ENCODE data around the gene FKBP2.

FKBP2 gene

GRCh38 chr11:64233913-64234586, 6.8 kb upstream of the FKBP2 start, which contains the start of gene VEGFB:
VEGFB (plus strand) TSS chr11:64234584; CDS start chr11:64234834, 250 bp downstream.
- Mint-ChIP-seq H3K4me1 (ENCODE audit: low read depth) (peaks cover 84% of the 10 kb centered on the region), H3K27me3 (no peaks in the 10 kb centered on the region), H3K36me3 (ENCODE audit: low read depth) (peaks cover 72% of the 10 kb centered on the region), H3K27ac (peak within 1 kb of the TSS; percentile 57), H3K9me3 (no peaks in the 10 kb centered on the region), H3K4me3 (peak within 1 kb of the TSS; percentile 88)
- intact Hi-C loops (cut with micrococcal nuclease), result no loop called here

- intact Hi-C loops (cut with micrococcal nuclease), result no loop called here
- H3K9me3 Mint-ChIP-seq, result no peaks in the 10 kb centered on the region
- H3K27ac Mint-ChIP-seq, result peak overlapping the region; percentile 57
- H3K4me3 Mint-ChIP-seq, result peak overlapping the region; percentile 88
- H3K36me3 Mint-ChIP-seq (ENCODE audit: low read depth), result peaks cover 71% of the 10 kb centered on the region
- peaks cover 84% of the 10 kb centered on the region for H3K4me1 Mint-ChIP-seq (ENCODE audit: low read depth)
- H3K27me3 Mint-ChIP-seq, result no peaks in the 10 kb centered on the region
Measured at GRCh38 chr11:64234647-64235379, 6.1 kb upstream of the FKBP2 start.

GRCh38 chr11:64235437-64236161, 5.3 kb upstream of the FKBP2 start:
- Mint-ChIP-seq H3K4me3 (peak overlapping the region; percentile 88), H3K27me3 (no peaks in the 10 kb centered on the region), H3K27ac (peak overlapping the region; percentile 57), H3K36me3 (ENCODE audit: low read depth) (peaks cover 66% of the 10 kb centered on the region), H3K4me1 (ENCODE audit: low read depth) (peaks cover 87% of the 10 kb centered on the region), H3K9me3 (no peaks in the 10 kb centered on the region)
- intact Hi-C loops (cut with micrococcal nuclease), result no loop called here

DNA sequence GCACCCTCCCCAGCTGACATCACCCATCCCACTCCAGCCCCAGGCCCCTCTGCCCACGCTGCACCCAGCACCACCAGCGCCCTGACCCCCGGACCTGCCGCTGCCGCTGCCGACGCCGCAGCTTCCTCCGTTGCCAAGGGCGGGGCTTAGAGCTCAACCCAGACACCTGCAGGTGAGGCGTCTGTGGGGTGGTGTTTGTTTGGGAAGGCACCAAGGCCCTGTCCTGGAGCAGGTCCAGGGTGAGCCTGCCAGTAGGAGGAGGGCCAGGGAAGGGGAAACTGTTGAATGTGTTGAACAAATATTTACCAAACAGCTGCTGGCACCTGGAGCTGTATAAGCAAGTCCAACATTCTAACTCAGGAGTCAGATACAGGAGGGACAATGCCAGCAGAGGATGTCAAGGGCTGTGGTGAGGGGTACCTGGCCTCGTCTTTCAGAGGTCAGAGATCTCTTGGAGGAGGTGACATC, 3.4 kb upstream of the FKBP2 start:
- peak overlapping the region; percentile 99 for H3K27ac Mint-ChIP-seq
- no peaks in the 10 kb centered on the region for H3K9me3 Mint-ChIP-seq
- H3K4me3 Mint-ChIP-seq, result peak overlapping the region; percentile 17
- intact Hi-C loops (cut with micrococcal nuclease), result no loop called here
- H3K4me1 Mint-ChIP-seq (ENCODE audit: low read depth), result peaks cover 78% of the 10 kb centered on the region
- H3K27me3 Mint-ChIP-seq, result no peaks in the 10 kb centered on the region
- H3K36me3 Mint-ChIP-seq (ENCODE audit: low read depth), result peaks cover 67% of the 10 kb centered on the region

- intact Hi-C loops (cut with micrococcal nuclease), result no loop called here
- no peaks in the 10 kb centered on the region for H3K9me3 Mint-ChIP-seq
- peaks cover 69% of the 10 kb centered on the region for H3K36me3 Mint-ChIP-seq (ENCODE audit: low read depth)
- peak overlapping the region; percentile 99 for H3K27ac Mint-ChIP-seq
- H3K4me1 Mint-ChIP-seq (ENCODE audit: low read depth), result peaks cover 79% of the 10 kb centered on the region
- H3K27me3 Mint-ChIP-seq, result no peaks in the 10 kb centered on the region
- no peak overlapping the region for H3K4me3 Mint-ChIP-seq
Measured at GRCh38 chr11:64238076-64238475, 2.8 kb upstream of the FKBP2 start.

DNA sequence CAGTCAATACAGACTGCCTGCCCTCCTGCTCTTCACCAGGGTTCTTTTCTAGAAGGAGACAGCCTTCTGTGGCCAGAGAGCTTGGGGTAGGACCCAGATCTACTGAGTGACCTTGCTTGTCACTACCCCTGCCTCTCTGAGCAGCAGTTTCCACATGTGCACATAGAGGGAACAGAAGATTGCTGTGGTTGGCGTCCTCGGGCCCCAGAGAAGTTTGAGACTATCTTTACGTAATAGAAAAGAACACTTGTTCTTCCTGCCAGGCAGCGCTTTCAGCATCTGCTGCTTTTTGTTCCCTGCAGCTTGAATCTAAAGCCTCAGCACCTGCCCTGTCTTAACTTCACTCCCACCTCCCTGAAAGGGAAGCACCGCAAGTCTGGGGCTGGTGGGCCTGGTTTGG, 1.9 kb upstream of the FKBP2 start:
- Mint-ChIP-seq H3K27me3 (no peaks in the 10 kb centered on the region), H3K9me3 (no peaks in the 10 kb centered on the region), H3K4me3 (peak overlapping the region; percentile 20), H3K27ac (peak overlapping the region; percentile 99), H3K36me3 (ENCODE audit: low read depth) (peaks cover 78% of the 10 kb centered on the region), H3K4me1 (ENCODE audit: low read depth) (peaks cover 81% of the 10 kb centered on the region)
- intact Hi-C loops (cut with micrococcal nuclease), result no loop called here

GRCh38 chr11:64239662-64240434, 1.0 kb upstream of the FKBP2 start:
- H3K9me3 Mint-ChIP-seq, result no peaks in the 10 kb centered on the region
- H3K27ac Mint-ChIP-seq, result peak overlapping the region; percentile 99
- H3K4me3 Mint-ChIP-seq, result peak overlapping the region; percentile 83
- intact Hi-C loops (cut with micrococcal nuclease), result loop anchor here (1.0 to 2.0 kb wide), 3 partner anchors 14 to 65 kb away; partner anchors contain the start of genes ESRRA, NUDT22 and TRPT1
- no peaks in the 10 kb centered on the region for H3K27me3 Mint-ChIP-seq
- peaks cover 83% of the 10 kb centered on the region for H3K4me1 Mint-ChIP-seq (ENCODE audit: low read depth)
- H3K36me3 Mint-ChIP-seq (ENCODE audit: low read depth), result peaks cover 86% of the 10 kb centered on the region

DNA sequence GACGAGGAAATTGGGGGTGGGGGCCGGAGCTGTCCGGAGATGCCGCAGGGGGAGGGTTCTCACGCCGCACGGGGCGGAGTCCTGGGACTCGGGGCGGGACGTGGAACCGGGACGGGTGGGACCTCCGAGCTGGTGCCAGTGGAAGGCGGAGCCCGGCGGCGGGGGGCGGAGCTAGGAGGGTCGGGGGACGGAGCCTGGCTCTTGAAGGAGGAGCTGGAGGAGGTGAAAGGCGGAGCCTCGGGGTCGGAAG, 271 bp downstream of the FKBP2 start:
- Mint-ChIP-seq H3K9me3 (no peaks in the 10 kb centered on the region), H3K4me1 (ENCODE audit: low read depth) (peaks cover 83% of the 10 kb centered on the region), H3K27ac (peak overlapping the region; percentile 99), H3K4me3 (peak overlapping the region; percentile 83), H3K36me3 (ENCODE audit: low read depth) (peaks cover 85% of the 10 kb centered on the region), H3K27me3 (no peaks in the 10 kb centered on the region)
- intact Hi-C loops (cut with micrococcal nuclease), result loop anchor here (2.0 kb wide), 1 partner anchor 30 kb away; no protein-coding TSS in a partner anchor

GRCh38 chr11:64241491-64242374, 838 bp downstream of the FKBP2 start:
- peak overlapping the region; percentile 83 for H3K4me3 Mint-ChIP-seq
- H3K4me1 Mint-ChIP-seq (ENCODE audit: low read depth), result peaks cover 78% of the 10 kb centered on the region
- peak overlapping the region; percentile 99 for H3K27ac Mint-ChIP-seq
- H3K9me3 Mint-ChIP-seq, result no peaks in the 10 kb centered on the region
- no peaks in the 10 kb centered on the region for H3K27me3 Mint-ChIP-seq
- H3K36me3 Mint-ChIP-seq (ENCODE audit: low read depth), result peaks cover 81% of the 10 kb centered on the region
- intact Hi-C loops (cut with micrococcal nuclease), result loop anchor here (2.0 kb wide), 1 partner anchor 29 kb away; no protein-coding TSS in a partner anchor

GRCh38 chr11:64243236-64243854, 2.5 kb downstream of the FKBP2 start:
- Mint-ChIP-seq H3K4me1 (ENCODE audit: low read depth) (peaks cover 78% of the 10 kb centered on the region), H3K4me3 (peak overlapping the region; percentile 83), H3K27ac (no peak overlapping the region), H3K36me3 (ENCODE audit: low read depth) (peaks cover 71% of the 10 kb centered on the region), H3K9me3 (no peaks in the 10 kb centered on the region), H3K27me3 (no peaks in the 10 kb centered on the region)
- intact Hi-C loops (cut with micrococcal nuclease), result no loop called here

- no peaks in the 10 kb centered on the region for H3K9me3 Mint-ChIP-seq
- no peaks in the 10 kb centered on the region for H3K27me3 Mint-ChIP-seq
- intact Hi-C loops (cut with micrococcal nuclease), result no loop called here
- H3K4me1 Mint-ChIP-seq (ENCODE audit: low read depth), result peaks cover 77% of the 10 kb centered on the region
- H3K27ac Mint-ChIP-seq, result no peak overlapping the region
- peaks cover 63% of the 10 kb centered on the region for H3K36me3 Mint-ChIP-seq (ENCODE audit: low read depth)
- no peak overlapping the region for H3K4me3 Mint-ChIP-seq
Measured at GRCh38 chr11:64244107-64244506, 3.2 kb downstream of the FKBP2 start.

- intact Hi-C loops (cut with micrococcal nuclease), result no loop called here
- Mint-ChIP-seq H3K27ac (peak overlapping the region; percentile 92), H3K4me3 (peak overlapping the region; percentile 89), H3K9me3 (no peaks in the 10 kb centered on the region), H3K36me3 (ENCODE audit: low read depth) (peaks cover 58% of the 10 kb centered on the region), H3K27me3 (peaks cover 1% of the 10 kb centered on the region), H3K4me1 (ENCODE audit: low read depth) (peaks cover 72% of the 10 kb centered on the region)
Measured at GRCh38 chr11:64244966-64245365, 4.1 kb downstream of the FKBP2 start.
